ENCODE results near the gene ACOX3.

Gene ACOX3

GRCh38 chr4:8374851-8375649 lies 65.5 kb downstream of the ACOX3 start:
- TF ChIP-seq CTCF (IDR thresholded peaks at IDR 0.05; ENCODE audit: insufficient read depth, missing control alignments) = no peak
- FAIRE-seq (no peak), DNase-seq (ENCODE audit: insufficient read length, low spot score) (no peak)

GRCh38 chr4:8373973-8374545 lies 66.5 kb downstream of the ACOX3 start:
- DNase-seq (ENCODE audit: insufficient read length, low spot score) (no peak), FAIRE-seq (no peak)
- no peak for TF ChIP-seq CTCF (IDR thresholded peaks at IDR 0.05; ENCODE audit: insufficient read depth, missing control alignments)

- TF ChIP-seq CTCF (IDR thresholded peaks at IDR 0.05; ENCODE audit: insufficient read depth, missing control alignments) = no peak
- DNase-seq (ENCODE audit: insufficient read length, low spot score) = no peak
- FAIRE-seq = no peak
Measured at GRCh38 chr4:8373270-8373972, 67.1 kb downstream of the ACOX3 start.

- no peak for FAIRE-seq
- TF ChIP-seq CTCF (IDR thresholded peaks at IDR 0.05; ENCODE audit: insufficient read depth, missing control alignments) = no peak
- no peak for DNase-seq (ENCODE audit: insufficient read length, low spot score)
Measured at GRCh38 chr4:8372506-8372905, 68.0 kb downstream of the ACOX3 start.

- no peak for TF ChIP-seq CTCF (IDR thresholded peaks at IDR 0.05; ENCODE audit: insufficient read depth, missing control alignments)
- FAIRE-seq (no peak), DNase-seq (ENCODE audit: insufficient read length, low spot score) (no peak)
Measured at GRCh38 chr4:8371596-8371995, 68.9 kb downstream of the ACOX3 start.

GRCh38 chr4:8370835-8371595 lies 69.5 kb downstream of the ACOX3 start:
- FAIRE-seq = no peak
- DNase-seq (ENCODE audit: insufficient read length, low spot score) = no peak

More at GRCh38 chr4:8370835-8371595, 69.5 kb downstream of the ACOX3 start:
- no peak for TF ChIP-seq CTCF (IDR thresholded peaks at IDR 0.05; ENCODE audit: insufficient read depth, missing control alignments)

Data from D721Med (cell line).